DND-41 (cell line): ENCODE measurements around the gene CDK17.

Source experiments
- ATAC-seq: fragments of 200-7000 bp; cut with Tn5 transposase; 3 replicates; pipeline ENCODE4 v1.9.1; 2021; ENCODE audit warnings: low read depth; ENCODE audit not compliant: insufficient read depth
- DNase-seq: peaks from one replicate; pipeline ENCODE4 v3.0.0-alpha.2; 2020
- H2AFZ ChIP-seq: 2 replicates; pipeline ENCODE4 v1.6.0; 2012; ENCODE audit warnings: low read depth, low read length
- H3K27ac ChIP-seq: 2 replicates; pipeline ENCODE4 v1.5.1; 2012; ENCODE audit warnings: low read length, inconsistent platforms
- H3K27me3 ChIP-seq: fragments of 200-600 bp; sonication (generic); 2 replicates; pipeline ENCODE4 v1.6.0; 2012; ENCODE audit warnings: low read length, mild to moderate bottlenecking, inconsistent platforms; ENCODE audit not compliant: insufficient read depth, poor library complexity
- H3K36me3 ChIP-seq: 2 replicates; pipeline ENCODE4 v1.5.1; 2012; ENCODE audit warnings: low read length, inconsistent platforms; ENCODE audit not compliant: insufficient read depth
- H3K4me1 ChIP-seq: 2 replicates; pipeline ENCODE4 v1.5.1; 2012; ENCODE audit warnings: mild to moderate bottlenecking, low read length; ENCODE audit not compliant: insufficient read depth
- H3K4me2 ChIP-seq: 2 replicates; pipeline ENCODE4 v1.6.0; 2012; ENCODE audit warnings: mild to moderate bottlenecking, moderate library complexity, low read length, inconsistent platforms; ENCODE audit not compliant: insufficient read depth
- H3K4me3 ChIP-seq, 2 experiments: fragments of 200-600 bp in 1 of 2; shearing (Covaris generic) in 1 of 2; 2 replicates each; pipeline ENCODE4 v1.5.1; 2012 to 2016; ENCODE audit warnings: inconsistent platforms in 2 of 2, low read length in 2 of 2, mild to moderate bottlenecking in 2 of 2, low read depth in 1 of 2, moderate library complexity in 1 of 2
- H3K79me2 ChIP-seq: 2 replicates; pipeline ENCODE4 v1.6.0; 2012; ENCODE audit warnings: low read length, inconsistent platforms; ENCODE audit not compliant: insufficient read depth
- H3K9ac ChIP-seq: 2 replicates; pipeline ENCODE4 v1.6.0; 2012; ENCODE audit warnings: low read depth, mild to moderate bottlenecking, inconsistent platforms, low read length, moderate library complexity
- H3K9me3 ChIP-seq: 2 replicates; pipeline ENCODE4 v1.5.1; 2012; ENCODE audit warnings: low read length, moderate library complexity, mild to moderate bottlenecking, inconsistent platforms; ENCODE audit not compliant: insufficient read depth, severe bottlenecking
- H4K20me1 ChIP-seq: 2 replicates; pipeline ENCODE4 v1.6.0; 2012; ENCODE audit warnings: low read length; ENCODE audit not compliant: insufficient read depth
- CTCF ChIP-seq: IDR thresholded peaks from 2 replicates; pipeline ENCODE4 v1.5.1; 2012; ENCODE audit warnings: borderline replicate concordance, low read length, moderate library complexity, mild to moderate bottlenecking; ENCODE audit not compliant: poor library complexity, severe bottlenecking; ENCODE audit errors: extremely low read depth
- EZH2 ChIP-seq: IDR thresholded peaks from 3 replicates; pipeline ENCODE4 v1.6.1; 2012; ENCODE audit warnings: borderline replicate concordance, low read depth, mild to moderate bottlenecking, moderate library complexity, low read length, inconsistent platforms; ENCODE audit not compliant: severe bottlenecking

Gene CDK17

GRCh38 chr12:96378319-96378718 is 21.9 kb downstream of the CDK17 start:
- H3K9ac ChIP-seq = no peak overlapping the region
- peaks cover 34% of the 10 kb centered on the region for H3K4me1 ChIP-seq
- no peak for TF ChIP-seq EZH2
- TF ChIP-seq CTCF = no peak
- 0 out of 2 replicates have a peak overlapping the region, but pooled peaks have one; percentile 15 for H3K27ac ChIP-seq
- no peak for DNase-seq
- no peak for ATAC-seq
- peaks cover 99% of the 10 kb centered on the region for H3K79me2 ChIP-seq
- H3K36me3 ChIP-seq = no peaks in the 10 kb centered on the region
- no peaks in the 10 kb centered on the region for H3K9me3 ChIP-seq
- no peak overlapping the region for H2AFZ ChIP-seq
- no peak overlapping the region for H3K4me2 ChIP-seq
- H3K4me3 ChIP-seq = no peak overlapping the region
- no peaks in the 10 kb centered on the region for H3K27me3 ChIP-seq
- H4K20me1 ChIP-seq = peaks cover 48% of the 10 kb centered on the region

GRCh38 chr12:96376865-96377264 is 23.4 kb downstream of the CDK17 start:
- H3K4me2 ChIP-seq = no peak overlapping the region
- H3K9ac ChIP-seq = no peak overlapping the region
- H3K36me3 ChIP-seq = no peaks in the 10 kb centered on the region
- peaks cover 46% of the 10 kb centered on the region for H4K20me1 ChIP-seq
- peaks cover 29% of the 10 kb centered on the region for H3K4me1 ChIP-seq
- no peak overlapping the region for H3K27ac ChIP-seq
- H3K4me3 ChIP-seq = no peak overlapping the region
- no peak overlapping the region for H2AFZ ChIP-seq
- ATAC-seq = no peak
- no peaks in the 10 kb centered on the region for H3K27me3 ChIP-seq
- H3K79me2 ChIP-seq = peaks cover 99% of the 10 kb centered on the region
- no peak for TF ChIP-seq EZH2
- TF ChIP-seq CTCF = no peak
- no peak for DNase-seq
- no peaks in the 10 kb centered on the region for H3K9me3 ChIP-seq

GRCh38 chr12:96375841-96376604 is 24.2 kb downstream of the CDK17 start:
- Histone ChIP-seq H3K36me3 (no peaks in the 10 kb centered on the region), H3K9me3 (no peaks in the 10 kb centered on the region), H3K27me3 (no peaks in the 10 kb centered on the region), H3K4me2 (no peak overlapping the region), H3K4me3 (no peak overlapping the region), H4K20me1 (peaks cover 46% of the 10 kb centered on the region), H2AFZ (no peak overlapping the region), H3K9ac (no peak overlapping the region), H3K4me1 (peaks cover 28% of the 10 kb centered on the region), H3K79me2 (peaks cover 99% of the 10 kb centered on the region), H3K27ac (no peak overlapping the region)
- TF ChIP-seq CTCF = no peak
- TF ChIP-seq EZH2 = no peak
- ATAC-seq (no peak), DNase-seq (no peak)
